NCI-H345 (cell line): Measurements from ENCODE around the gene ZNF629.
A peak's percentile ranks its signal among the peaks of the same experiment; 100 is the strongest.
"Not testable (repeated sequence)": the region's sequence is repeated elsewhere in the genome, so short reads cannot be mapped to it uniquely, and the experiment has no call there.

Source experiments
- DNase-seq: peaks from one replicate; lab custom pipeline; 2025; lab: John Stamatoyannopoulos, UW

The ZNF629 gene

DNA sequence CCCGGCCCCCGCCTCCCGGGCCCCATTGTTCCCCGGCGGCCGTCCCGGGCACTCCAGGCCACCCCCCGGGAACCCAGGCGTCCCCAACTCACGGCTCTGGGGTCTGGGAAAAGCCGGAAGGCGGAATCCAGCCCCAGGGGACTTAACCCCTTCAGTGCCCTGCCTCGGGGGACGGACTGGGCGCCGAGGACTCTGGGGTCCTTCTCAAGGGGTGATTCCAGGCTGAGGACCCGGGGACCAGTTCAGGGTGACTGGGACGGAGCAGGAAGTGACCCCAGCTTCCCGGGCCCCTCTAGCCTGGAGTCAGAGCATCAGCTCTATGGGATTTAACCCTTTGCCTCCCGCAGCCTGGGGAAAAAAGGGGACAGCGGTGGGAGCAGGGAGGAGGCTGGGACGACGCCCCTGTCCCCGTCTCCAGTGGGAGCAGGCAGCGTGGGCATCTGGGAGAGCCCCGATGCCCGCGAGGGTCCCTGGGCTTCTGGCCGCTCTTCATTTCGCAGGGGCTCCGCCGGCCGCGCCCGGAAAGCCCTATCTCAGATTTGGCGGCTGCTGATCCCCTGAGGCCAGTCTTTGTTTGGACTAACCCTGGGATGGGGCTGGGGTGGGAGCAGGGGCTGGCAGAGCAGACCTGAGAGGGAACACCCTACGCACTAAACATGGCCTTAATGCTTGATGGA lies at the start of gene ZNF629:
Gene ZNF629, minus strand, starts transcription at position 270 of the 677 bp plus-strand sequence. CDS start 2,723 bp downstream, outside the sequence.
- peak; percentile 76 for DNase-seq

DNA sequence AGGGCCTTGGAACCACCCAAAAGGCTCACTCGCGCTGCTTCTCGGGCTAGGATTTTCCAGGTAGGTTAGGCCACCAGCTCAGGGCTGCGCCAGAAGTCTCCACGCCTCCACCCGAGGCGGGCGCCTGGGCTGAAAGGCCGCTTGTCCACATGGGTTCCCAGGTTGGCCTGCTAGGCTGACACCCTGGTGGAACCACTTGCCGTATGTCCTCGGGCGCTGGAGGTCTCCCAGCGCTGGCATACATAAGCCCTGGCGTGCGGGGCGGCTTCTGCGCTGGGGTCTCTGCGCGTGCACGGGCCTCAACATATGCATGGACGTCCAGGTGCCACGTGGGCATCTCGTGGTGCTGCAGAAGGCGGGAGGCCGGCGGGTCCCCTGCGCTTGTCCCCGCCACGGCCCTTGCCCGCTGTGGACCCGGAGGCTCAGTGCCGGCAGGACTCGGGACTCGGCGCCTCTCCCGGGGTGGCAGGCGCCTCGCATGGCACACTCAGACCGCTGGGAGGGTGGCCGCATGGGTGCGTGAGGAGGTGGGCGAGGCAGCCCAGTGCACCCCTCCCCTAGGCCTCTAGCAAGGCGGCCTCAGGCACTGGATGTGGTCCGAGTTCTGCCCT lies 47.2 kb upstream of the ZNF629 start:
- DNase-seq: no peak

DNA sequence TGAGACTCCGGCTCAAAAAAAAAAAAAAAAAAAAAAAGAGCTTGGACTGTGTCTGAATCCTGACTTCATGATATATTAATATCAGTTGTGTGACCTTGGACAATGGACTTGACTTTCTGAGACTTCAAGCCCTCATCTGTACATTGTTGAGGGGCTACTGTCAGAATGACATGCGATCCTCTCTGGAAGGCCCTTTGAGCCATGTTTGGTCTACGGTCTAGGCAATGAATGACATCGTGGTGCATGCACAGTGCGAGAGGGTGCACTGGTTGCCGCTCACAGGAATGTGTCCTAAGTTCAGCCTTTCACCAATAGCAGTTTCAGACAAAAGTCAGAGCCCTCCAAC lies 43.0 kb upstream of the ZNF629 start:
- no peak for DNase-seq

DNA sequence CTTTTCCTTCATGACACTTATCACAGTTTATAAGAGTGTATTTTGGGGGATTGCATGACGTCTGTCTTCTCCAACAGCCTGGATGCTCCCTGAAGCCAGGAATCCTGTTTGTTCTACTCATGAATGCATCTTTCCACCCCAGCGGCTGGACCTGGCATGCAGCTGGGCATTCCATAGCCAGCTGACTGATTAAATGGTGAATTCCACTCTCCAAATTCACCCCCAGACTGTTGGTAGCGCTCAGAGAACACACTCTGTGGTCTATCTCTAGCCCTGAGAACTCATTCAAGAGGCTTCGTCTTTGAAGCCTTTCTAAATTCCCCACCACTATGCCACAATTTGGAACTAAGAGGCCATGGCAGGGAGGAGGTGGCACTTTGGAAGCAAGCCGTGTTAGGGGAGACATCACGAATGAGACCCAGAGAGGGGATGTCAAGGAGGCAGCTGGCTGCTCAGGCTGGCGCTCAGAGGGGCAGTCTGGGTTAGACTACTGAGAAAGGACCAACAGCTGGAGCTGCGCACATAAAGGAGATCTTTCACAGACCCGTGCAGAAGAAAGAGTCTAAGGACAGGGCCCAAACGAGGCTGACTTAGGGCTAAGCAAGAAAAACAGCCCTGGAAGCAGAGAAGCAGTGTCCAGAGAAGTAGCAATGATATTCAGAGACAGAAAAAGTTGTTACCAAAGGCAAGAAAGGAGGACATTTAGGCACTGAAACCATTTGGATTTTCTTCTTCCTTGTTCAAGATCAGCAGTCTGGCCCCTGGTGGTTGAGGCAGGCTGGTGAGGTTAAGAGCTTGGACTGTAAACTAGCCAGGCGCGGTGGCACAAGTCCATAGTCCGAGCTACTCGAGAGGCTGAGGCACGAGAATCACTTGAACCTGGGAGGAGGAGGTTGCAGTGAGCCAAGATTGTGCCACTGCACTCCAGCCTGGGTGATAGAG lies 42.4 kb upstream of the ZNF629 start:
- no peak for DNase-seq

DNA sequence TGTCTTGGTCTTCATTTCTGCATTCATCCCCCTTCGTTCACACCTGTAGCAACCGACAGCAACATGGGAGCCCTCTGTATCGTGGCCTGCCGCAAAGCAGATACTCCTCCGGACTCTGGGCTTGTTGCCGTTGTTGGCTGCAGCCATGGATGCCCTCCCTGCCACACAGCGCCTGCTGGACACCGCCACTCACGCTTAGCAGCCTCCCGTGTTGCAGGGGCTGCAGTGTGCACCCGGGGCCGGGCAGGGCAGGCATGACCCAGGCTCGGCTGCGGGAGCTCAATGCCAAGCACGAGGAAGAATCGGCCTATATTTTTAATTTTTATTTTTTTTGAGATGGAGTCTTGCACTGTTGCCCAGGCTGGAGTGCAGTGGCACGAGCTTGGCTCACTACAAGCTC lies 34.9 kb upstream of the ZNF629 start:
- no peak for DNase-seq

DNA sequence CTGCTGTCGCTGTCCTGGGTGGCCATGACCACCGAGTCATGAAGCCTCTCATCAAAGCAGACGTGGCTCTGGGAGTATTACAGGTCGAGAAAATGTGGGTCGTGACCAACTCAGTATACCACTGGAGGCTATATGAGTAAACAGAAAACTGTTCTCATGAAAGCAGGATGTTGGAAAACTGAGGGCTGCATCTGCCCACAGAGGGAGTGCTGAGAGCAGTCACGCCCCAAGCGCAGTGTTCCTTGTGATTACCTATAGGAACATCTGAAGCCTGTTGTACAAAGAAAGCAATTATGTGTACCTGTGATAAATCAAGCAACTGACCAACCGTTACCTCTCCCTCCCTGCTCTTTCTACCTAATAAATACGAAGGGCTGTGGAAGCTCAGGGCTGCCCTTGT lies 34.4 kb upstream of the ZNF629 start:
- not testable (repeated sequence) for DNase-seq

DNA sequence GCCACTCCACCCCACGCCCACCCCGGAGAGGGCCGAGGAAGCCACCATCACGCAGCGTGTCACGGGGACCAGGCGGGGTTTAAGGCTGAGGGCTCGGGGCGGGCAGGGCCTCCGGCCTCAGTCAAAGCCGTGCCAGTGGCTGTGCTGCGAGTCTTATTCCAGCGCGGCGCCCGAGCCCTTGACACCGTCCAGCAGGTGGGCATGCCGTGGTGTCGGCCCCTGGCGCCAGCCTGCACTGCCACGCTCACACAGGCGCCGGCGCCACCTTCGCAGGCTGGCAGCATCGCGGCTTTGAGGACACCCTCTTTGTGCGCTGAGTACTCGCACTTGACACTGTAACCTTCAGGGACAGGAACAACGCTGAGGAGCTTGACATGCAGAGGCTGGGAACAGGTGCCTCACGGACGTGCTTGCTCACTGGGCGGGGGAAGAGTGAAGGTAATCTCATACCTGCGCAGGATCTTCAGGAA lies 34.0 kb upstream of the ZNF629 start:
- DNase-seq: no peak

DNA sequence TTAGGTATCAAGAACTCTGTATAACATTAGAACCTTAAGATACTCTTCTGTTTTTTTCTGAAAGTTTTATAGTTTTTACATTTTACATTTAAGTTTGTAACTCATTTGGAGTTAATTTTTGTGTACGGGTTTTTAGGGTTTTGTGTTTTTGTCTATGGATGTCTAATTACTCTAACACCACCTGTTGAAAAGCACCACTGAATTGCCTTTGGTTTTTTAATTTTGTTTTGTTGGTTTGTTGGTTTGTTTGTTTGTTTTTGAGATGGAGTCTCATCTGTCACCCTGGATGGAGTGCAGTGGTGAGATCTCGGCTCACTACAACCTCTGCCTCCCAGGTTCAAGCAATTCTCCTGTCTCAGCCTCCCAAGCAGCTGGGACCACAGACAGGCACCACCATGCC lies 29.8 kb upstream of the ZNF629 start:
- DNase-seq: no peak

DNA sequence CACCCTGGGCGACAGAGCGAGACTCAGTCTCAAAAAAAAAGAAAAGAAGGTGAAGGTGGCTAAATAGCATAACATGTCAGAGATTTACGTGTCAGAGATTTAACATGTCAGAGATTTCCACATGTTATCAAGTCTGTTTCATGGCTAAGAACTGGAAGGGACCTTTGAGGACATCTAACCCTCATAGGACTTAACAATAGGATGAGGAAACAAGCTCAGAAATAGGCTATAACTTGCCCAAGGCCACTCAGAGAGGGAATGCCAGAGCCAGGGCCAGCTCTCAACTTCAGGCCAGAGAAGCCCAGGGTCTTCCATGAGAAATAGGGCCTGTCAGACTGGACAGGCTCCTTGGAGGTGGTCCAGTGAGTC lies 26.8 kb upstream of the ZNF629 start:
- peak; percentile 42 for DNase-seq

DNA sequence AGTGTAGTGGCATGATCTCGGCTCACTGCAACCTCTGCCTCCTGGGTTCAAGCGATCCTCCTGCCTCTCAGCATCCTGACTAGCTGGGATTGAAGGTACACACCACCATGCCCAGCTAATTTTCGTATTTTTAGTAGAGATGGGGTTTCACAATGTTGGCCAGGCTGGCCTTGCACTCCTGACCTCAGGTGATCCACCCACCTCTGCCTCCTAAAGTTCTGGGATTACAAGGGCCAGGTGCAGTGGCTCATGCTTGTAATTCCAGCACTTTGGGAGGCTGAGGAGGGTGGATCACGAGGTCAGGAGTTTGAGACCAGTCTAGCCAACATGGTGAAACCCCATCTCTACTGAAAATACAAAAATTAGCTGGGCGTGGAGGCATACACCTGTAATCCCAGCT lies 22.7 kb upstream of the ZNF629 start:
- not testable (repeated sequence) for DNase-seq

DNA sequence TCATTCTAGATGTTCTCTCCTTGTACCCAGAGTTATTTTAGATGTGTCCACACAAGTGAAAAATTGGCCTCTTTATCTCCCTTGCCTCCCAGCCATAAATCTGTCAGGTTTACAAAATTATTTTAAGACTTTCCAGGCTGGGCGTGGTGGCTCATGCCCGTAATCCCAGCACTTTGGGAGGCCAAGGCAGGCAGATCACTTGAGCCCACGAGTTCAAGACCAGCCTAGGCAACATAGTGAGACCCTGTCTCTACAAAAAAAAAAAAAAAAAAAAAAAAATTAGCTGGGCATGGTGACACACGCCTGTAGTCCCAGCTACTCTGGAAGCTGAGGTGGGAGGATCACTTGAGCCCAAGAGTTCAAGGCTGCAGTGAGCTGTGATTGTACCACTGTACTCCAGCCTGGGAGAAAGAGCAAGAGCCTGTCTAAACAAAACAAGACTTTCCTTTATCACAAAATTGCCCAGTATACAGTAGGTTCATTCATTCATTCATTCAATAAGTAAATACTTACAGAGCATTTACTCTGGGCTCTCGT lies 22.0 kb upstream of the ZNF629 start:
- DNase-seq: not testable (repeated sequence)

DNA sequence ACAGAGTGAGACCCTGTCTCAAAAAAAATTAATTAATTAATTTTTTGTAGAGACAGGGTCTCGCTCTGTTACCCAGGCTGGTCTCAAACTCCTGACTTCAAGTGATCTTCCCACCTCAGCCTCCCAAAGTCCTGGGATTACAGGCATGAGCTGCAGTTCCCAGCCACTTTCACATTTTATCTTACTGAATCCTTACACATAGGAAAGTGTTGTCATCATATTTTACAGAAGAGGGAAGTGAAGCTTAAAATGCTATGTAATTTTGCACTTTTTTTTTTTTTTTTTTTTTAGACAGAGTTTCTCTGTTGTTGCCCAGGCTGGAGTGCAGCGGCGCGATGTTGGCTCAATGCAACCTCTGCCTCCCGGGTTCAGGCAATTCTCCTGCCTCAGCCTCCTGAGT lies 21.1 kb upstream of the ZNF629 start:
- no peak for DNase-seq

DNA sequence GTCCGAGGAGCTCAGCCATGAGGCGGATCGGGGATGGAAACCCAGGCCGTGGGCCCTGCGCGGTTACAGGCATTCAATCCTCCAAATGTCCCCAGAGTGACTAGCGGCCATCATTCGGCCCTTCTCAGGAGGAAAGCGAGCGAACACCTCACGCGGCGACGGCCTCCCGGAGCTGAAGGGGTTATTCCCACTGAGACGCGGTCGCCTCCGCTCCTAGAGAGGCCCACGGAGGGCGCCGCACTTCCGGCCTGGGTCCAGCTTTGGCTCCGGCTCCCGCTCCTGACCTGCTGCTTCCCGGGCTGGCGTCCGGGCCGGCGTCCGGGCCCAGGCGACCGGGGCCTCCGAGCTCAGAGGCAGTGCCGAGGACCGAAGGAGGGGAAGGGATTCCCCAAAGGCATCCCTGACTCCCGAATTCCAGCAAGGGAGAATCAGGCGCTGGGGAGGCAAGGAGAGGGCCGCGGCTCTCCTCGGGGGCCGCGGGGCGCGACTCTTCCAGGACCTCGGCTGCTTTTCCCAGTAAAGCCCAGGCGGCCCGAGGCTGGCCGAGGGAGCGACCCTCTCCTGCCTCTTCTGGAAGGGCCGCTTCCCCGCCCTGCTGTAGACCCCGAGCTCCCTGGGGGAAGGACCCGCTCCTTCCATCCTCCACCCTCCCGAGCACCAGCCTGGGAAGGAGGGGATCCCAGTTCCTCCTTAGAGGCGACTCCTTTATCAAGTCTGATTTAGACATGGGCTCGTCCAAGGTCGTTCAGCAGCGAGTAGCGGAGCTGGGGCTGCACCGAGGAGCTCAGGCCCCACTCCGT lies 18.6 kb upstream of the ZNF629 start:
- peak; percentile 73 for DNase-seq

DNA sequence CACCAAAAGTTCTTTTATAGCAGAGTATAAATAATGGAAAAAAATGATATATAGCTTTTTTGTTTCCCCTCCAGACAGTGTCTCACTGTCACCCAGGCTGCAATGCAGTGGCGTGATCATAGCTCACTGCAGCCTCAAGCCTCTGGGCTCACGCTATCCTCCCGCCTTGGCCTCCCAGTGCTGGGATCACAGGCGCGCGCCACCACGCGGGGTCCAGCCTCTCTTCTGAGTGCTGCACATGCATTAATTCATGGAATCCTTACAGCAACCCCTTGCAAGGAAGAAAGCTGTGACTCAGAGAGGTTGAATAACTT lies 18.0 kb upstream of the ZNF629 start:
- DNase-seq: no peak

DNA sequence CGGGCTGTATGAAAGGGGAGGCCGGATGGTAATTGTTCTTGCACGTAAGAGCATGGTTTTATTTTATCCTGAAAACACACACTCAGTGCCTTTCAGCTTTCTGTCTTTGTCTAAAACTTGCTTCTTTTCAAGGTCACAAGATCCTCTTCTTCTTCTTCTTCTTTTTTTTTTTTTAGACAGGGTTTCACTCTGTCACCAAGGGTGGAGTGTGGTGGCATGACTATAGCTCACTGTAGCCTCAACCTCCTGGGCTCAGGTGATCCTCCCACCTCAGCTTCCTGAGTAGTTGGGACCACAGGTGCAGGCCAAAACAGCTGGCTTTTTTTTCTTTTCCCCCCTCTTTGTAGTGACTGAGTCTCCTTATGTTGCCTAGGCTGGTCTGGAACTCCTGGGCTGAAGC lies 15.9 kb upstream of the ZNF629 start:
- DNase-seq: no peak

DNA sequence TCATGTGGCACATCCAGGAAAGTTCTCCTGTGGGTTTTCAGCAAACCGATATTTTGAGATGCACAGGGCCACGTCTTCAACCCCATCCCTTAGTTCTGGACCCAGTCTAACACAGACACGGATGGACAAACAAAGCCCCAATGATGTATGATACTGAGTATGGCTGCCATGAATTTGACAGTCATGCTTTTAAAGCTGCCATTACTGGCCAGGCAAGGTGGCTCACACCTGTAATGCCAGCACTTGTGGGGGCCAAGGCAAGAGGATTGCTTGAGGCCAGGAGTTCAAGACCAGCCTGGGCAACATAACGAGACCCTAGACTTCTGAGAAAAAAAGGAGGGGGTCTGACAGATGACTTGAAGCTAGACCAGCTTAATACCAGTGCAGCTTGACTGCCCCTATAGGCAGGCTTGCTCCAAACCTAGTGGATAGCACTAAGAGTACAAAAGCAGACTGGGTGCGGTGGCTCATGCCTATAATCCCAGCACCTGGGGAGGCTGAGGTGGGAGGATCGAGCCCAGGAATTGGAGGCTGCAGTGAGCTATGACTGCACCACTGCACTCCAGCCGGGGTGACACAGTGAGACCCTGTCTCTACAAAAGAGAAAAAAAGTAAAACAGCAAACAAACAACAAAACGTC lies 10.8 kb upstream of the ZNF629 start:
- DNase-seq: no peak

DNA sequence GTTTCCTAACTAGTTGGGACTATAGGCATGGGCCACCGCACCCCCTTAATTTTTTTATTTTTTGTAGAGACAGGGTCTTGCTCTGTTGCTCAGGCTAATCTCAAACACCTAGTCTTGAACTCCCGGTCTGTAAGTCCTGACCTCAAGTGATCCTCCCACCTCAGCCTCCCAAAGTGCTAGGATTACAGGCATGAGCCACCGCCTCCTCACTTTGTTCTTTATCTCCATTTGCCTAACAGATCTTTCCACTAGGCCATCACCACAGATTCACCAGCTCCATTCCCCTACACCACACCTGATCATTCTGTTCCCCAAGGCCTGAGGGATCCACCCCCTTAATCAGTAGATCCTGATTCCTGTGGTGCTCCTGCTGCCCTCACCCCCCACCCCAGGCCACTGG lies 7.6 kb upstream of the ZNF629 start:
- DNase-seq: no peak

DNA sequence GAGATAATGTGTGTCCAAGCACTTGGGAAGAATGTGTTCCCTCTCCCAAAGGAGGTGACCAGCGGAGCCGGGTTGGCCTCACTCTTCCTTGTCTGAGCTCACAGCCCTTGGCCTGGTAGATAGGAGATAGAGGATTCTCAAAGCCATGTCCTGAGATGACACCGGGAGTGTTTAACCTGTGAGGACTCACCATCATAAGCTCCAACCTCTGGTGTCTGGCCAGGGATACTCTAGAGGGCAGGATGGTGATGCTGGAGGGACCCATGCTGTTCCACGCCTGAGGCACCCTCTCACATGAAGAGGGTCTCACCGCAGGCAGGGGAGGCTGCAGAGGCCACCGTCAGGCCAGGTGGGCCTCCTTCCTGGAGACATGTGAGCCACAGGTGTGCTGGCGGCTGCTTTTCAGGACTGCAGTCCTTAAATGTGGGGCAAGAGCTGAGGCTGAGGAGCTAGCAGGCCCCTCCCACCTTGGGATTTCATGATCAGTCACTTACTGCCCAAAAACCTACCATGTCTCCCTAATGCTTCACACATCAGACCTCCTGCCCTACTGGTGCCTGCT lies 6.6 kb upstream of the ZNF629 start:
- DNase-seq: no peak

DNA sequence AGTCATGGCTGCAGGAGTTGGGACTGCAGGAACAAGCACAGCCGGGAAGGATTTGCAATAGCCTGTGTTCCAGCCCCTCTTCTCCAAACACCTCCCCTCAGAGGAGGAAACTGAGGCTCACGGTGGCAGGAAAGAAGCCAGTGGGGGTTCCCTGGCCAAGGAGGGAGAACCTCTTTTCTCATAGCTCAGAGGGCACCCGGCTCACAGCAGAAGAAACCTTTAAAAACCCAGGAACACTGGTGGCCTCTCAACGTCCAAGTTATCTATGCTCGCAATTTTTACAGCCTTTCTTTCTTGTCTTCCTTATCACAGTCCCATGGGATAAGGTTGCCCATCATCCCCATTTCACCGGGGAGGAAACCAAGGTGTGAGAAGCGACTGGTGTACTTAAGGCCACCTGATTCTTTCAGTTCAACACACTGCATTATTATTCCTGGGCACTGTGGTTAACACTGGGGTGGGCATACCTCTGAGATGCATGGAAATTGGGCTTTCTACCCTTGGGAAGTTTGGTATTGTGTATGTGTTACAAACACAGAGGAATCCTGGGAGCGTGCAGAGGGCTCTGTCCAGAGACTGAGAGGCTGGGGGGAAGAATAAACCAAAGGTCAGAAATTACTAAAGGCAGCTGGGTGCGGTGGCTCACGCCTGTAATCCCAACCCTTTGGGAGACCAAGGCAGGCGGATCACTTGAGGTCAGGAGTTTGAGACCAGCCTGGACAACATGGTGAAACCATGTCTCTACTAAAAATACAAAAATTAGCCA lies 791 bp upstream of the ZNF629 start:
- DNase-seq: no peak
